GM23338 (cell line): ENCODE results near the gene ZNF469.

Experiments used
- CREB1 ChIP-seq: fragments of 250-450 bp; sonication (Bioruptor Pico); IDR thresholded peaks from 2 replicates; pipeline ENCODE4 v1.5.0; 2020; ENCODE audit warnings: low read depth, mild to moderate bottlenecking, moderate library complexity
- CTCF ChIP-seq, 2 experiments: fragments of 200-600 bp in 1 of 2; sonication (generic) in 1 of 2; conservative IDR thresholded peaks; 2 replicates each; pipeline versions ENCODE4 v1.5.1 to v1.6.1; 2016 to 2017; ENCODE audit warnings: antibody characterized with exemption in 2 of 2, low read depth in 2 of 2, mild to moderate bottlenecking in 2 of 2, moderate library complexity in 1 of 2
- ETS1 ChIP-seq: IDR thresholded peaks from 2 replicates; pipeline ENCODE4 v1.6.1; 2016; ENCODE audit warnings: antibody characterized with exemption
- EZH2 ChIP-seq: fragments of 200-600 bp; sonication (generic); IDR thresholded peaks from one replicate; pipeline ENCODE4 v1.8.0; 2017; ENCODE audit warnings: antibody characterized with exemption, mild to moderate bottlenecking, low read depth; ENCODE audit not compliant: unreplicated experiment
- EZH2phosphoT487 ChIP-seq: fragments of 200-600 bp; sonication (generic); IDR thresholded peaks from one replicate; pipeline ENCODE4 v1.8.1; 2018; ENCODE audit warnings: antibody characterized with exemption; ENCODE audit not compliant: unreplicated experiment
- JUNB ChIP-seq: IDR thresholded peaks from one replicate; pipeline ENCODE4 v1.6.1; 2016; ENCODE audit warnings: antibody characterized with exemption; ENCODE audit not compliant: unreplicated experiment
- POLR2AphosphoS5 ChIP-seq: IDR thresholded peaks from 2 replicates; pipeline ENCODE4 v1.6.1; 2016; ENCODE audit warnings: antibody characterized with exemption, low read depth
- REST ChIP-seq: IDR thresholded peaks from one replicate; pipeline ENCODE4 v1.6.1; 2018; ENCODE audit warnings: antibody characterized with exemption; ENCODE audit not compliant: unreplicated experiment
- STAT1 ChIP-seq: IDR thresholded peaks from one replicate; pipeline ENCODE4 v1.6.1; 2016; ENCODE audit warnings: antibody characterized with exemption; ENCODE audit not compliant: unreplicated experiment
- ZNF114 ChIP-seq: fragments of 250-450 bp; sonication (Bioruptor Pico); IDR thresholded peaks from 2 replicates; pipeline ENCODE4 v1.5.0; 2020; ENCODE audit warnings: mild to moderate bottlenecking, moderate library complexity
- ZNF331 ChIP-seq: fragments of 250-450 bp; sonication (Bioruptor Pico); IDR thresholded peaks from 2 replicates; pipeline ENCODE4 v1.5.0; 2020; ENCODE audit warnings: low read depth, mild to moderate bottlenecking, moderate library complexity
- ZNF462 ChIP-seq: fragments of 250-450 bp; sonication (Bioruptor Pico); IDR thresholded peaks from 2 replicates; pipeline ENCODE4 v1.5.0; 2020; ENCODE audit warnings: mild to moderate bottlenecking, moderate library complexity

GRCh38 chr16:88391144-88391850 lies 8.5 kb downstream of the ZNF469 start:
- TF ChIP-seq CTCF (conservative IDR thresholded peaks at IDR 0.05; ENCODE audit: low read depth in 2 of 2) (no peak), JUNB (no peak), REST (no peak), EZH2phosphoT487 (no peak), ETS1 (no peak), EZH2 (no peak), POLR2AphosphoS5 (no peak), CREB1 (CRISPR knock-in tag) (no peak), ZNF462 (CRISPR knock-in tag) (no peak), STAT1 (no peak), ZNF114 (CRISPR knock-in tag) (no peak), ZNF331 (CRISPR knock-in tag) (no peak)
